Breast epithelium (tissue), 4 donors: Measurements from ENCODE around the gene CDKN1C. TPM values are rescaled to one million over a fixed set of nuclear protein-coding genes. Genes with fewer than 3 reads are reported as not detected.

ENCODE experiments used
- DNase-seq, 2 donors: peaks; one replicate each; pipeline ENCODE4 v3.0.0-alpha.2; 2019; ENCODE audit warnings: low spot score in 2 of 2
- H3K27ac ChIP-seq, 2 donors: fragments of 200-600 bp; sonication (generic) in 1 of 2; one replicate each; pipeline ENCODE4 v1.5.1; 2016 to 2019; ENCODE audit warnings: mild to moderate bottlenecking in 1 of 2
- H3K27me3 ChIP-seq, 2 donors: fragments of 200-600 bp; sonication (generic) in 1 of 2; one replicate each; pipeline versions ENCODE4 v1.5.1 to v1.6.0; 2017 to 2019; ENCODE audit warnings: control low read depth in 1 of 2, mild to moderate bottlenecking in 1 of 2
- H3K36me3 ChIP-seq: fragments of 200-600 bp; one replicate; pipeline ENCODE4 v1.5.1; 2019
- H3K4me1 ChIP-seq, 2 donors: fragments of 200-600 bp; sonication (generic); one replicate each; pipeline ENCODE4 v1.5.1; 2016 to 2019; ENCODE audit warnings: control low read depth in 1 of 2
- H3K4me3 ChIP-seq, 3 donors: fragments of 200-600 bp; sonication (generic); 1 replicate in 2 of 3; 2 replicates in 1 of 3; pipeline ENCODE4 v1.5.1; 2016 to 2019; ENCODE audit warnings: mild to moderate bottlenecking in 3 of 3, moderate library complexity in 2 of 3
- H3K9me3 ChIP-seq, 2 donors: fragments of 200-600 bp; sonication (generic) in 1 of 2; one replicate each; pipeline ENCODE4 v1.5.1; 2016 to 2019; ENCODE audit warnings: control low read depth in 1 of 2
- CTCF ChIP-seq, 3 donors: fragments of 450-650 bp; IDR thresholded peaks; one replicate each; pipeline ENCODE4 v1.5.1; 2016 to 2017; ENCODE audit warnings: antibody characterized with exemption in 3 of 3, mild to moderate bottlenecking in 3 of 3, moderate library complexity in 3 of 3
- POLR2A ChIP-seq: fragments of 450-650 bp; IDR thresholded peaks from one replicate; pipeline ENCODE4 v1.6.1; 2016; ENCODE audit warnings: antibody characterized with exemption, mild to moderate bottlenecking, moderate library complexity
- POLR2AphosphoS5 ChIP-seq, 3 donors: sonication (generic); formaldehyde crosslinking; IDR thresholded peaks; one replicate each; pipeline ENCODE4 v1.6.1; 2017; ENCODE audit warnings: antibody characterized with exemption in 3 of 3
- intact Hi-C: fragments of 100-400 bp; cut with DNase I; formaldehyde crosslinking; loops from one replicate; pipeline ENCODE4 v1.15.1; 2023; ENCODE audit warnings: low total_unique reads
- total RNA-seq, 3 donors: library from RNA; depleted of rRNA; stranded (reverse); fragments of >200 nt; gene quantifications; one replicate each; pipeline ENCODE4 v1.1.0, GENCODE V29; 2016

The CDKN1C gene
- total RNA-seq, 3 donors from 2014 or later, result 48.2 to 136 (median 88.8) TPM

GRCh38 chr11:2919188-2919587 lies 33.6 kb upstream of the CDKN1C start:
- no peak overlapping the region for H3K4me3 ChIP-seq
- no peaks in the 10 kb centered on the region for H3K27me3 ChIP-seq
- no peaks in the 10 kb centered on the region for H3K36me3 ChIP-seq
- no peak for TF ChIP-seq POLR2AphosphoS5 (IDR thresholded peaks at IDR 0.05)
- no peak for TF ChIP-seq POLR2A
- TF ChIP-seq CTCF (IDR thresholded peaks at IDR 0.05), result no peak
- no peak for DNase-seq
- intact Hi-C loops, result no loop called here
- H3K9me3 ChIP-seq, result no peaks in the 10 kb centered on the region
- H3K4me1 ChIP-seq, result peaks cover 11 to 12% of the 10 kb centered on the region in 2 donors
- H3K27ac ChIP-seq, result no peak overlapping the region

- H3K4me3 ChIP-seq, result no peak overlapping the region
Observed at GRCh38 chr11:2917842-2918490, 32.4 kb upstream of the CDKN1C start.

GRCh38 chr11:2916892-2917645 lies 31.5 kb upstream of the CDKN1C start:
- no peaks in the 10 kb centered on the region for H3K27me3 ChIP-seq
- intact Hi-C loops, result no loop called here
- no peaks in the 10 kb centered on the region for H3K9me3 ChIP-seq
- no peak overlapping the region for H3K27ac ChIP-seq
- TF ChIP-seq POLR2AphosphoS5 (IDR thresholded peaks at IDR 0.05) (no peak), CTCF (IDR thresholded peaks at IDR 0.05) (no peak), POLR2A (no peak)
- H3K4me3 ChIP-seq, result no peak overlapping the region
- DNase-seq, result no peak
- no peaks in the 10 kb centered on the region for H3K36me3 ChIP-seq
- peaks cover 21 to 22% of the 10 kb centered on the region in 2 donors for H3K4me1 ChIP-seq

More at GRCh38 chr11:2917842-2918490, 32.4 kb upstream of the CDKN1C start:
- no peak for TF ChIP-seq POLR2A
- no peak for TF ChIP-seq POLR2AphosphoS5 (IDR thresholded peaks at IDR 0.05)
- TF ChIP-seq CTCF (IDR thresholded peaks at IDR 0.05), result no peak
- Histone ChIP-seq H3K4me1 (peaks cover 15 to 17% of the 10 kb centered on the region in 2 donors), H3K36me3 (no peaks in the 10 kb centered on the region), H3K27ac (no peak overlapping the region), H3K27me3 (no peaks in the 10 kb centered on the region), H3K9me3 (no peaks in the 10 kb centered on the region)
- intact Hi-C loops, result no loop called here
- DNase-seq, result no peak

GRCh38 chr11:2916114-2916891 lies 30.7 kb upstream of the CDKN1C start:
- H3K27me3 ChIP-seq, result no peaks in the 10 kb centered on the region
- intact Hi-C loops, result no loop called here
- H3K27ac ChIP-seq, result no peak overlapping the region
- H3K4me1 ChIP-seq, result peaks cover 22 to 29% of the 10 kb centered on the region in 2 donors
- no peak overlapping the region for H3K4me3 ChIP-seq
- H3K9me3 ChIP-seq, result no peaks in the 10 kb centered on the region
- TF ChIP-seq CTCF (IDR thresholded peaks at IDR 0.05) (no peak), POLR2A (no peak), POLR2AphosphoS5 (IDR thresholded peaks at IDR 0.05) (no peak)
- no peaks in the 10 kb centered on the region for H3K36me3 ChIP-seq
- DNase-seq, result no peak
